Body of pancreas (tissue), 4 donors: ENCODE data around the gene VN1R2. TPM values are rescaled to one million over a fixed set of nuclear protein-coding genes. Genes with fewer than 3 reads are reported as not detected.
"Not testable (repeated sequence)": the region's sequence is repeated elsewhere in the genome, so short reads cannot be mapped to it uniquely, and the experiment has no call there.

Experiments
- ATAC-seq: fragments of 150-250 bp; one replicate; pipeline ENCODE4 v1.9.1; 2016
- DNase-seq, 4 donors: peaks; one replicate each; pipeline ENCODE4 v3.0.0-alpha.2; 2019
- H3K27ac ChIP-seq, 4 donors: fragments of 200-600 bp; sonication (generic); 1 replicate in 3 of 4; 2 replicates in 1 of 4; pipeline versions ENCODE4 v1.5.1 to v1.6.1; 2016 to 2019; ENCODE audit warnings: mild to moderate bottlenecking in 1 of 4, mixed read lengths in 1 of 4, moderate library complexity in 1 of 4
- H3K27me3 ChIP-seq, 2 donors: fragments of 200-600 bp; sonication (generic); one replicate each; pipeline ENCODE4 v1.6.0; 2016; ENCODE audit warnings: mild to moderate bottlenecking in 1 of 2
- H3K36me3 ChIP-seq, 2 donors: fragments of 200-600 bp; sonication (generic); replicated peaks in 1 of 2; 2 replicates each; pipeline ENCODE4 v1.5.1; 2016; ENCODE audit warnings: low read depth in 2 of 2; ENCODE audit not compliant: insufficient read depth in 1 of 2
- H3K4me1 ChIP-seq: fragments of 200-600 bp; sonication (generic); one replicate; pipeline ENCODE4 v1.6.0; 2016
- H3K4me3 ChIP-seq, 2 donors: fragments of 200-600 bp; sonication (generic); 1 replicate in 1 of 2; 2 replicates in 1 of 2; pipeline ENCODE4 v1.5.1; 2016 to 2019
- H3K9me3 ChIP-seq, 3 donors: fragments of 200-600 bp; sonication (generic); 1 replicate in 2 of 3; 2 replicates in 1 of 3; pipeline ENCODE4 v1.5.1; 2016
- CTCF ChIP-seq, 7 experiments: fragments of 450-650 bp in 4 of 7; fragments of 200-600 bp in 3 of 7; sonication (generic) in 3 of 7; IDR thresholded peaks; one replicate each; pipeline ENCODE4 v1.5.1; 2016 to 2019; ENCODE audit warnings: antibody characterized with exemption in 7 of 7
- POLR2A ChIP-seq, 3 donors: fragments of 450-650 bp; IDR thresholded peaks; one replicate each; pipeline ENCODE4 v1.6.1; 2016; ENCODE audit warnings: antibody characterized with exemption in 3 of 3, mild to moderate bottlenecking in 2 of 3
- WGBS, 2 donors: methylation state at CpG; one replicate each; pipeline ENCODE4 v1.1.5; 2017; 5-methylcytosine and 5-hydroxymethylcytosine counted together
- intact Hi-C: fragments of 100-400 bp; cut with DNase I; formaldehyde crosslinking; loops from one replicate; pipeline ENCODE4 v1.15.1; 2023
- total RNA-seq, 2 donors: library from RNA; depleted of rRNA; stranded (reverse); fragments of >200 nt; gene quantifications; one replicate each; pipeline ENCODE4 v1.1.0, GENCODE V29; 2016

The VN1R2 gene
- not detected for total RNA-seq

- H3K27me3 ChIP-seq, H3K4me3 ChIP-seq, H3K36me3 ChIP-seq, H3K4me1 ChIP-seq, H3K27ac ChIP-seq, DNase-seq, H3K9me3 ChIP-seq, intact Hi-C loops, ATAC-seq: not testable (repeated sequence)
- 52 to 67% methylated on average over 13 to 14 of the region's 14 CpGs for WGBS, 2 donors
Observed at GRCh38 chr19:53257715-53258342, at the start of gene VN1R2. VN1R2 (plus strand) TSS chr19:53258292; CDS start chr19:53258376, 84 bp downstream.

- WGBS, 2 donors, result 75 to 82% methylated on average over 3 of the region's 3 CpGs
- intact Hi-C loops, result not testable (repeated sequence)
- peaks cover 0 to 90% (median 3%) of the 10 kb centered on the region in 3 donors for H3K9me3 ChIP-seq
Observed at GRCh38 chr19:53211554-53211953, 46.5 kb upstream of the VN1R2 start.

GRCh38 chr19:53212703-53213320 is 45.3 kb upstream of the VN1R2 start:
- H3K36me3 ChIP-seq, result peaks cover 4% of the 10 kb centered on the region in 2 donors
- H3K9me3 ChIP-seq, result peaks cover 0 to 86% (median 3%) of the 10 kb centered on the region in 3 donors
- ATAC-seq (no peak), DNase-seq (no peak)
- no peak overlapping the region for H3K4me3 ChIP-seq
- no peak overlapping the region for H3K27ac ChIP-seq
- 89 to 98% methylated on average over 2 of the region's 2 CpGs for WGBS, 2 donors
- no peaks in the 10 kb centered on the region for H3K27me3 ChIP-seq
- no peaks in the 10 kb centered on the region for H3K4me1 ChIP-seq
- intact Hi-C loops, result no loop called here
- TF ChIP-seq POLR2A (IDR thresholded peaks at IDR 0.05) (no peak), CTCF (IDR thresholded peaks at IDR 0.05) (no peak)

More at GRCh38 chr19:53211554-53211953, 46.5 kb upstream of the VN1R2 start:
- DNase-seq, H3K4me1 ChIP-seq, H3K4me3 ChIP-seq, ATAC-seq, H3K27ac ChIP-seq, H3K36me3 ChIP-seq, H3K27me3 ChIP-seq: not testable (repeated sequence)

GRCh38 chr19:53222716-53223115 is 35.4 kb upstream of the VN1R2 start:
- intact Hi-C loops, result not testable (repeated sequence)
- H3K9me3 ChIP-seq, result peaks cover 0 to 50% (median 0%) of the 10 kb centered on the region in 3 donors
- WGBS, 2 donors, result no CpG with 5 or more reads among the region's 28 CpGs

GRCh38 chr19:53224606-53225005 is 33.5 kb upstream of the VN1R2 start:
- ATAC-seq (no peak), DNase-seq (no peak)
- TF ChIP-seq POLR2A (IDR thresholded peaks at IDR 0.05), result no peak
- TF ChIP-seq CTCF (IDR thresholded peaks at IDR 0.05), result no peak
- Histone ChIP-seq H3K36me3 (no peaks in the 10 kb centered on the region), H3K27ac (no peak overlapping the region), H3K4me1 (no peaks in the 10 kb centered on the region), H3K4me3 (no peak overlapping the region), H3K27me3 (no peaks in the 10 kb centered on the region), H3K9me3 (peaks cover 0 to 46% (median 0%) of the 10 kb centered on the region in 3 donors)
- intact Hi-C loops, result no loop called here
- WGBS, 2 donors, result 95 to 98% methylated on average over 11 to 18 of the region's 20 CpGs

More at GRCh38 chr19:53222716-53223115, 35.4 kb upstream of the VN1R2 start:
- not testable (repeated sequence) for H3K27me3 ChIP-seq, DNase-seq, H3K4me1 ChIP-seq, H3K27ac ChIP-seq, H3K36me3 ChIP-seq, ATAC-seq, H3K4me3 ChIP-seq

- Histone ChIP-seq H3K27ac (no peak overlapping the region), H3K4me1 (no peaks in the 10 kb centered on the region), H3K4me3 (no peak overlapping the region), H3K36me3 (peaks cover 9 to 15% of the 10 kb centered on the region in 2 donors), H3K9me3 (peaks cover 0 to 75% (median 2%) of the 10 kb centered on the region in 3 donors), H3K27me3 (no peaks in the 10 kb centered on the region)
- ATAC-seq, result no peak
- no peak for DNase-seq
- intact Hi-C loops, result no loop called here
- WGBS, 2 donors, result 81 to 90% methylated on average over 4 of the region's 4 CpGs
- TF ChIP-seq POLR2A (IDR thresholded peaks at IDR 0.05) (no peak), CTCF (IDR thresholded peaks at IDR 0.05) (no peak)
Observed at GRCh38 chr19:53237114-53237777, 20.8 kb upstream of the VN1R2 start.
